ENCODE data around the gene IGF1R.

IGF1R gene

GRCh38 chr15:98646546-98647025 lies 1.8 kb upstream of the IGF1R start:
- DNase-seq = no peak
- intact Hi-C loops (cut with DNase I) = no loop called here

DNA sequence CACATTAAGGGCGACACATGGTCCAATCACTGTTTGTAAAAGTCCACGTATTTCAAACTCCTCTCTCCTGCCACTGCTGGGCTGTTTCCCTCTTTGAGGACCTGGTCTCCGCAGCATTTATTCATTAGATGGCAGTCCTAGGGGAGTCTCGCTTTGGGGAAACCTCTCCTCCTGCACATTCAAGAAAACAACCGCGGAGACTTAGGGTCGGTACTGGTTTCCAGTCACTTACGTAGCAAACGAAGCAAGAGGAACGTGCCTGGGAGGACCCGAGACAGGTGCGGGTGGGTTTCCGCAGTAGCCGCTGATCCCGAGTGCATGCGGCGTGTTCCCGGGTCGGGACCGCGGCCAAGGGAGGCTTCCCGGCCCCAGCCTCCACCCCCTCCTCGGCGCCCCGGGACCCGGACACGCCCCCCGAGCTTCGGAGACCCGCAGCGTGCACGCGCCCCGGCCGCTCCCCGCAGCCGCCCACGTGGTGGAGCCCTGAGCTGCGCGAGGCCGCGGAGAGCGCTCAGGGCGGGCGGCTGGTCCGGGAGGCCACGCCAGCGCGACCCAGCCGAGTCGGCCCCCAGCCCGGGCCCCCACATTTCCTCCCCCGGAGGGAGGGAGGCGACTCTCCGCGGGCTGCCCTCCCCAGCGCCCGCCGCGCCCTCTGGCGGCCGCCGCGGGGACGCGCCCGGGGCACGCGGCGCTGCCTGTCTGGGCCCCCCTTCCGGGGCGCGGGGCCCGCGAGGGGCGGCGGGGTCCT lies 1.1 kb upstream of the IGF1R start:
- DNase-seq = peak in 41 of 42 donors; percentile 39 to 88 (median 74)
- intact Hi-C loops (cut with DNase I) = no loop called here

- peak in 39 of 42 donors; percentile 33 to 77 (median 57) for DNase-seq
- intact Hi-C loops (cut with DNase I) = no loop called here
Measured at GRCh38 chr15:98648654-98649471, 524 bp downstream of the IGF1R start.

- DNase-seq = peak in 37 of 42 donors; percentile 15 to 75 (median 46)
Measured at GRCh38 chr15:98649472-98650416, 1.4 kb downstream of the IGF1R start.

GRCh38 chr15:98650417-98651035 lies 2.2 kb downstream of the IGF1R start:
- peak in 31 of 42 donors; percentile 10 to 63 (median 31) for DNase-seq
- intact Hi-C loops (cut with DNase I) = loop anchor here (5.0 to 10.0 kb wide), 2 partner anchors 133 to 404 kb away; no protein-coding TSS in a partner anchor

More at GRCh38 chr15:98649472-98650416, 1.4 kb downstream of the IGF1R start:
- intact Hi-C loops (cut with DNase I) = loop anchor here (5.0 to 10.0 kb wide), 2 partner anchors 132 to 405 kb away; no protein-coding TSS in a partner anchor

DNA sequence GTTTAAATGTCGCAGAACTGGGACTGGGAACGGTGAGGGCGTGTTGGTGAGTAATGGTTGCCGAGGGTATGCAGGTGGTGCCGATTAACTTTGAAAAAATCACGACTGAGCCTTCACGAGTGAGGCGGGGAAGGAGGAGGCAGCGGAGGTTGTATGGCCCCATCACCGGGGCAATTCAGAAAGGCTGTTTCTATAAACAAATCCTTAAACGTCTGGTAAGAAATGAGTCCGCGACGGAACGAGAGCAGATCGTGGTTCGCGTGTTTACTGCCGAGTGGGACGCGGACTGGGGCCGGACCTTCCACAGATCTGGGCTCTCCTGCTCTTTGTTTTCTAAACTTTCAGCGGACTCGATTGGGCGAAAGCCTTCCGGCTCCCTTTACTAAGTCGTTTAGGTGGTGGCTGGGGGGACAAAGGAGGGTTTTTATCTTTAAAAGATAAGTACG lies 2.7 kb downstream of the IGF1R start:
- intact Hi-C loops (cut with DNase I) = loop anchor here (5.0 to 10.0 kb wide), 2 partner anchors 134 to 404 kb away; no protein-coding TSS in a partner anchor
- peak in 17 of 42 donors; percentile 14 to 64 (median 23) for DNase-seq

DNA sequence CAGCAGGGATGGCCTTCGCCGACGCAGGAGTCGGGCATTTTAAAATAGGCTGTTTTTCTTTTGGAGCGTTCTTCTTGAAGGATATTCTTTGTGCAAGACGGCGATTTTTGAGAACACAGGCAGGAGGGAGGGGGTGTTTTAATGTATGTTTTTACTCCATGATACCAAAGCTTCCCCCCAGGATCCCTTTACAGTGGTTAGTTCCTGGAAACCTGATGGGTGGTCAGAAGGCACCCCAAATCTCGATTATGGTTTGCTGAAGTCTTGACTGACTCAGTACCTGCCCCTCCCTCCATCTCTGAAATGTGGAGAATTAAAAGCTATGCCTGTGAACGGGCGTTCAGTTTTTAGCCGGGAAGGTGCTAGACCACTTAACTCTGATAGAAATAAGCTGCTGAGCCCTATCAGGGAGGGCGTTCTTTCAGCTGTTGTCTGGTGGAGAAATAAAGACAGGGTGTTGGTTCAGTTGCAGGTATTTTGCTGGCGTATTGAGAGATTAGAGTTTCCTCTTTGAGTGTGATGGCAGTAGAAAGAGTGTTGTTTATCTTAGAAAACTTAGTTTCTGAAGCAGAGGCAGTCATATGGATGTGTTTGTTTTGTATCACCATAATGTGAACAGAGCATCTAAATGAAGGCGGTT lies 3.4 kb downstream of the IGF1R start:
- intact Hi-C loops (cut with DNase I) = loop anchor here (5.0 to 10.0 kb wide), 2 partner anchors 134 to 403 kb away; no protein-coding TSS in a partner anchor
- DNase-seq = peak in 1 of 42 donors; percentile 23

DNA sequence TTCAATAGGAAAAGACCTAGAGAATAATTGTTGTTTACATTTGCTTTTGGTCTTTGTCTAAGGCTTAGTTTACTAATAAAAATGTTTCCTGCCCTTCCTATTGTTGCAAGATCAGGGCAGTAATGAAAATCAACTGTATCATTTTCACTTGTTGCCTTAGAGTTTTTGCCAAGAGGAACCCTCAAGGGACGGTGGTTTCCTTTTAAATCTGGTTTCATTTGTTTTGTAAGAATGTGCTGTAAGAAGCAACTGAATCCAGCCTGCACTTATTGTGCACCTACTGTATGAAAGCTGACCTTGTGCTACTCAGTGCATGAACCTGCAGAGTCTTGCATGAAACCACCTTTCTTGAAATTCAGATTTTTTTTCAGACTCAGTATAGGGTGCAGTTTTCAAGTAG lies 5.3 kb downstream of the IGF1R start:
- intact Hi-C loops (cut with DNase I) = loop anchor here (5.0 to 10.0 kb wide), 2 partner anchors 136 to 401 kb away; no protein-coding TSS in a partner anchor
- DNase-seq = no peak

- intact Hi-C loops (cut with DNase I) = loop anchor here (5.0 to 10.0 kb wide), 3 partner anchors 122 to 400 kb away; no protein-coding TSS in a partner anchor
- DNase-seq = peak in 1 of 42 donors; percentile 31
Measured at GRCh38 chr15:98654790-98655360, 6.5 kb downstream of the IGF1R start.

- intact Hi-C loops (cut with DNase I) = loop anchor here (5.0 to 10.0 kb wide), 2 partner anchors 122 to 399 kb away; no protein-coding TSS in a partner anchor
- DNase-seq = peak in 1 of 42 donors; percentile 17
Measured at GRCh38 chr15:98655732-98656131, 7.4 kb downstream of the IGF1R start.

- intact Hi-C loops (cut with DNase I) = loop anchor here (5.0 to 10.0 kb wide), 2 partner anchors 120 to 397 kb away; no protein-coding TSS in a partner anchor
Measured at GRCh38 chr15:98657721-98658120, 9.4 kb downstream of the IGF1R start.

DNA sequence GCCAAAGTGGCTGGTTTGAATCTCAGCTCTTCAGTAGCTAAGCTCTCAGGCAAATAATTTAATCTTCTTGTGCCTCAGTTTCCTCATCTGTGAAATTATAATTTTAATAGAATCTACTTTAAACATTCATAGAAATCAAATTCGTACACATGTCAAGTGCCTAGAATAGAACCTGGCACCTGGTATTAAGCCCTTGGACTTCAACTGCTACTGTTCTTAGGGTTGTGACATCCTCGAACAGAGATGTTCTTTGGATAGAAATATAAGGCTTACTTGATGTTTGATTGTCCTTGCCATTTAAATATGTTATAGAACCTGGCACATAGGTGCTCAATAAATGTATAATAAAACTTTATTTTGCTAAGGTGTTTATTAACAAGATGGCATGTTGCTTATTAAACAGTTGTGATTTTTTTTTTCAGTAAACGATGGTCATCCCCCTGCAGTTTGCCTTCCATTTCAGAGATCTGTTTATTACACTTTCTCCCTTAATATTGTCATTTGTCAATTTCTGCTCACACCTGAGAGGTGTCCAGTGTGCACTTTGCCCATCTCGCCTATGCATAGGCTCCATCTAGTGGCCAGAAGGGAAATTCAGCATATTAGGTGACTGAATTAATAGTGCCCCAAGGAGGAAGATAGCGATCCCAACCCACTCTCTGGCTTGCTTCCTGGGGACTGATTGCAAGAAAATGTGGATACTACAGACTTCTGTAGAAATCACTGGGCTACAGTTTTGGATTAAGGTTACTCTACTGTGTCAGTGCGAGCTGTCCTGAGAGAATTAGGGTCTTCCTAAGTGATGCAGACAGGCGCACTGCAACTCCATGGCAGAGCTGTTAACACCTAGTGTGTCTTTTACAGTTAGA lies 10.7 kb downstream of the IGF1R start:
- DNase-seq = peak in 16 of 42 donors; percentile 21 to 81 (median 46)
- intact Hi-C loops (cut with DNase I) = loop anchor here (5.0 to 10.0 kb wide), 2 partner anchors 118 to 396 kb away; no protein-coding TSS in a partner anchor

More at GRCh38 chr15:98657721-98658120, 9.4 kb downstream of the IGF1R start:
- DNase-seq = no peak

DNA sequence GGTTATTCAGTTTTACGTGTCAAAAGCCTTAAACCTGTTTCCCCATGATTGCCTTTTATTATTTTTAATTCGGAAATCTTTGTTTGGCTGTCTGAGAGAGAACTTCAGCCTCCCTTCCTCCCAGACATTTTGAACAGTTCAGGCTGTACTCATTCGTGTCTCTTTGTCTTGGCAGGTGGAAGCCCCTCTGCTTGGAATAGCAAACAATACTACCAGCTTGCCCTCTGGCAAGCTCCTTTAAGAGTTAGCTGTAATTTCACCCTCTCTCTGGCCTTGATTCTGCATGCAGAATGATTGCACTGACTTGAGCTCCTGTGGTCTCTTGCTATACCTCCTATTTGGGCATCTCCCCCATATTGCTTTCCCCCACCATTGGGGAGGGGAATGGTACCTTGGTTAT lies 11.7 kb downstream of the IGF1R start:
- intact Hi-C loops (cut with DNase I) = no loop called here
- no peak for DNase-seq

DNA sequence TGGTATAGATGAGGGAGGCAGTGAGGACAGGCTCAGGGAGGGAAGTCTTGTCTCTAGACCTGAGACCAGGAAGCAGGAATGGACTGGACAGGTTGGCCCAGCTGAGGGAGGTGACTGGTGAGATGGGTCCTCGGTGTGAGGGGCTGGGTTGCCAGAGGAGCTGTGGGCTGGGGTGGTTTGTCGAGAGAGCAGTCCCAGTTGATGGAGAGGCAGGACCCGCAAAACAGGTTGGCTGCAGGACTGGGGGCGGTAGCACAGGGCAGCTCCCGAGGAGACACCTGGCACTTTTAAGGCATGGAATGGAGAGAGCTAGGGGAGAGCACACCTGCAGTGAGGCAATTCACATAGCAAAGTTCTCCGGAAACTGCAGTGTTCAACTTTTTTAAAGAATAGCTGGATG lies 14.7 kb downstream of the IGF1R start:
- intact Hi-C loops (cut with DNase I) = no loop called here
- no peak for DNase-seq

DNA sequence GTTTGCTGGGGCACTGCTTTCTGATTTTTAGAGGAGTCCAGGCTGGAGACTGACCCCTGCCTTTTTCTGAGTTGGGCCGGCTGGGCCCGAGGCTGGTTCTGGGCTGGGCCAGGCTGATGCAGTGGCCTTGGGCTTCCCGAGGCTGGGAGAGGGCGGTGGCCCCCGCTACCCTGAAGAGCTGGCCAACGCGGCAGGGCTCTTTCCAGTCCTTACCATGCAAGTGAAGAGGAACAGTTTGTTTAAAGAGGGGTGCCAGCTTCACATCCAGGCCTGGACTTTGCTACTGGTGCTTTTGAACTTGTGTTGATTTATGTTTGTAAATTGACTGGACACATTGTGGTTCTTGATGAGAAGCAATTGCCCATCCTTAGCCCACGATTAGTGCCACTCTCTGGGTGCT lies 15.3 kb downstream of the IGF1R start:
- intact Hi-C loops (cut with DNase I) = no loop called here
- peak in 2 of 42 donors; percentile 18 to 24 for DNase-seq

- DNase-seq = peak in 1 of 42 donors; percentile 2
Measured at GRCh38 chr15:98666441-98666840, 18.1 kb downstream of the IGF1R start.

More at GRCh38 chr15:98666441-98666840, 18.1 kb downstream of the IGF1R start:
- intact Hi-C loops (cut with DNase I) = no loop called here
